HG03520 (cell line): ENCODE results near the gene PTTG1IP.

Experiments
- ATAC-seq: cut with Tn5 transposase; IDR thresholded peaks from one replicate; pipeline ENCODE4 v1.9.1; 2021; ENCODE audit warnings: mild to moderate bottlenecking, moderate library complexity; ENCODE audit not compliant: unreplicated experiment

The PTTG1IP gene

DNA sequence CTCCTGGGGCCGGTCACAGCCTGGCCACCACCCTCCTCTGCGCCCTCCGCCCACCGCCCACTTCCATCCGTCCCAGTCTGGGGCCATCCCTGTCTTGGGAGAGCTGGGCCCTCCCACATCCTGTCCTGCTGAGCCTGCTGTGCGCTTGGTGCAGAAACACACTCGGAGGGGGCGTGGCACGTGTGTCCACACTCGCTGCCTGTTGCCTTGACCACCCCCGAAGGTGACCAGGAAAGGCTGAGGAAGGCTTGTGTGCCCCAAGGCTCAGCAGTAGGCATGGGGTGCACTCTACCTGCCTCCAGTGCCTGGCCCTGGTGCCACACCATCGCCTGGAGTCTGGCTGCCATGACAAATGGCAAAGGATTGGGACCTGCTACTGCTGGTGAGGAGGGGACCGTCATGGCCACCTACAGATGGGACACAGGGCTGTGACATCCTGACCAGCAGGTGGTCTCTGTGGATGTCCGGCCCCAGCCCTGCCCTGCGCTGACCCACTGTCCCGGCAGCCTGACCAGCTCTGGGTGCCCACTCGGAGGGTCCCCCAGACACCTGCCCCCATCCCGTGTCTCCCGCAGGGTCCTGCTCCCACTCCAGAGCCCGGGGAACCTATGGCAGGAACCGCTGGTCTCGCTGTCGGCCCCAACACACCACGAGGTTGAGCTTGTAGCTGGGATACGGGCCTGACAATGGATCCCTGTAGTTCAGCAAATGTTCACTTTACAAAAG, 23.2 kb upstream of the PTTG1IP start:
- no peak for ATAC-seq

DNA sequence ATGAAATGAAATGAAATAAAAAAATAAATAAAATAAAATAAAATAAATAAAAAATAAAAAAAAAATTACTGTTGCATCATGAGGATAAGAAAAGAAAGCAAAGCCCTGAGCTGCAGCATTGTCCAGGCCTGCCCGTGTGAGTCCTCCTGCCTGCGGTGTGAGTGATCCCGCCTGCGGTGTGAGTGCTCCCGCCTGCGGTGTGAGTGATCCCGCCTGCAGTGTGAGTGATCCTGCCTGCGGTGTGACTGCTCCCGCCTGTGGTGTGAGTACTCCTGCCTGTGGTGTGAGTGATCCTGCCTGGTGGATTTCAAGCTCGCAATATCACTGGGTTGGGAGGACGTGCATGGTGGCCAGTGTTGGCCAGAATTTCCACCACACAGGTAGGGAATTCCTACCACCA, 22.4 kb upstream of the PTTG1IP start:
- no peak for ATAC-seq

DNA sequence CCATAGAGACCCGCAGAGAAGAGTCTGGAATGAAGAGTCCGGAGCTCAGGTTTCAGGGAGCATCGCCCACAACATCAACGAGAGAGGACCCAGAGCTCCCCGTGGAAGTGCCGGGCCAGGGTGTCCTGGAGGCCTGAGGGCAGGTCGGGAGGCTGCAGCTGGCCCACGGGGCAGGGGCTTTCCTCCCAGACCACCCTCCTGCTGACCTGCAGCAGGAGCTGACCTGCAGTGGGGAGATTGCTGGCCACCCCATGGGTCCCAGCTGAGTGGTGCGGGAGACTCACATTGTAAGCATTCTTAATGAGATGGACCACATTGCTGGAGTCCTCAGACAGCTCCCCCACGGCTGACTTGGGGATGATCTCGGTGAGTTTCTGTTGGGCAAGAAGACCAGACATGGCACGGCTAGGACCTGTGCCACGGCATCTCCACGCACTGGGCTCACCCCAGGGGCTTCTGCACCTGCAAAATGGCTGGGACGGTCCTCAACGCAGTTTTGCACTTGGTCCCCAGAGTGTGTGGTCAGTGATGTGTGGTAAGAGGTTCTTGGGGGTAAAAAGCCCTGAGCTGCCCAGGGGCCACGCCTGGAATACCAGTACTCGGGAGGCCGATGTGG, 21.3 kb upstream of the PTTG1IP start:
- ATAC-seq = no peak

DNA sequence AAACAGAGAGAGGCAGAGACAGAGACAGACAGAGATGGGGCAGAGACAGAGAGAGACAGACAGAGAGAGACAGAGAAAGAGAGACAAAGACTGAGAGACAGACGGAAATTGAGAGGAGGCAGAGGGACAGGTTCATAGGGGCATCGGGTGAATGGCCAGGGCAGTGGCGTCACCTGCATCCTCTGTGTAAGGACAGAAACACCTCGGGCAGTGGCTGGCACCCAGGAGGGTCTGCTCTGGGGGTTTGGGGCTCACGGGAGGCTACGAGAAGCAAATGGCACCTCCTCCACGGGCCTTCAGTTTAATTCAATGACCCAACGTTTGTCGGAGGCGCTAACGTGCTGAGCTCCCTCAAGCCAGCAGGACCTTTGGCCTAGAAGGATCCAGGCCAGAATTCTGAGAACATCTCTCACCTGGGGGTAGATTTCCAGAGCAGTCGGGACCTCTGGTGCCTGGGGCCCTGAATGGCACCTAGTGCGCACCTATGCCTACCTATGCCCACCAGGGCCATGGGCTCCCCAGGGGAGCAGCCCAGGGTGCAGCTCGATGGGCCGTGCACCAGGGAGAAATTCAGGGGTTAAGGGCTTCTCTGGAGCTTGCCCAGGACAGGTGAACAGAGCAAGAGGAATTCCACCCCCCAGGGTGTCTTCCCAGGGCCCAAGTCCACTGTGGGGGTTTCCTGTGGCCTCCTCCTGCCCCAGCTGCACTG, 20.6 kb upstream of the PTTG1IP start:
- ATAC-seq = no peak

DNA sequence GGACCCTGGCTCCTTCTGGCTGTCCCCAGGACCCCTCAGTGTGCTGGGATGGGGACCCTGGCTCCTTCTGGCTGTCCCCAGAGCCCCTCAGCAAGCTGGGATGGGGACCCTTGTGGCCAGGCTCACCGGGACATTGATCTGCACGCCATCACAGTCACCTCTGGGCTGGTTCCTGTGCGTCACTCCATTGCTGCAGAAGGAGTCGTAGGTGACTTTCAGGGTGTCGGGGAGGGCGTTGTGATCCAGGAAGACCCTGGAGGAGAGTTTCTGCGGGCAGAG, 19.7 kb upstream of the PTTG1IP start:
- ATAC-seq = no peak

DNA sequence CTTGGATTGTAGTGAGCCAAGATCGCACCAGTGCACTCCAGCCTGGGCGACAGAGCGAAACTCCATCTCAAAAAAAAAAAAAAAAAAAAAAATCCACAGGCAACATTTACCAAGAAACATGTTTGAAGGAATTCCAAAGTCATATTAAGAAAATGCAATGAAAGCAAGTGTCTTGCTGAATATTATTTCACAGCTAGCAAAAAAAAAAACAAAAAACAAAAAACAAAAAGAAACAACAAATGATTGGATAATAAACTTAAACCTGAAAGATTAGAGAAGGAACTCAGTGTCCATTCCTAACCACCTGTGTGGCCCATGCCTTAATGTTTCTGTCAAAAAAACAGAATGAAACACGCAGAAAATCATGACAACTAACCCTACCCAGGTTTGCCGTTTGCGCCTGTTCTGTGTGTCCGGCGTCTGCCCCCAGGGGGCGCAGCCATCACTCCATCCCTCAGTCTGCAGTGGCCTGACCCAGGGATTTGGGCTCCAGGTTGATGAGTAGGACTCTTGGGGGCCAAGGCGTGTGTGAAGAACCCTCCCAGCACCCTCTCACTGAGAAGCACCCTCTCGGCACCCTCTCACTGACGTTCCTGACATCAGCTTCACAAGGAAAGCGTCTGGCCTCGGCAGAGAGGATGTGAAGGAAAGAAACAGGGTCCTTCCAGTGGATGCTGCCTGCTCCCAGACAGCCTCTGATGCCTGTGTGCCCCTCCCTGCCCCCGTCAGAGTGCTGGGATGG, 19.2 kb upstream of the PTTG1IP start:
- ATAC-seq = no peak

DNA sequence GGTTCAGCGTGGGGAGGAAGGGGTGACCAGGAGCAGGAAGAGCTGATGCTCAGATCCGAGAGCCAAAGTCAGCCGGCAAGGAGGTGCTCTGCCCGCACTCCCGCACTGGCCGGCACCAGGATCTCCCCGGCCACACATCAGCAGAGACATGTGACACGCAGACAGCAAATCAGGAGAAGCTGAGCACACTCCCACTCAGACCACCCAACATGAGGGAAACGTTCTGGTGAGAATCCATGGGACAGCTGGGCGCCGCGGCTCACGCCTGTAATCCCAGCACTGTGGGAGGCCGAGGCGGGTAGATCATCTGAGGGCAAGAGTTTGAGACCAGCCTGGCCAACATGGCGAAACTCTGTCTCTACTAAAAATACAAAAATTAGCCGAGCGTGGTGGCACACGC, 18.6 kb upstream of the PTTG1IP start:
- ATAC-seq = no peak

DNA sequence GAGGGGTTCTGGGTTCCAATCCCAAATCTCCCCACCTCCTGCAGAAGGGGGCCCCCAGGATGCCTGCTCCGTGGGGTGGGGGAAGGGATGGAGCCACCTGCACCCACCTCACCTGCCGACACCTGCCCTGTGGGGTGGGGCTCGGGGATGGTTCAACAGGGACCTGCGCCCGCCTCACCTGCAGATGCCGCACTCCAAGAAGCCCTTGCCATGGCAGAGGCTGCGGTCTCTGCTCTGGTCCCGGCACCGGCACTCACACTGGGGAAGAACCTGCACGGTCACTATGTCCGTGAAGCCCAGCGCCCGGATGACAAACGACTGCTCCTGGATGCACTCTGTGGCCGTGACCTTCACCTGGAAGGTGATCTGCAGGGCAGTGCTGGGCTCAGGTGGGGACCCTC, 18.1 kb upstream of the PTTG1IP start:
- ATAC-seq = no peak

DNA sequence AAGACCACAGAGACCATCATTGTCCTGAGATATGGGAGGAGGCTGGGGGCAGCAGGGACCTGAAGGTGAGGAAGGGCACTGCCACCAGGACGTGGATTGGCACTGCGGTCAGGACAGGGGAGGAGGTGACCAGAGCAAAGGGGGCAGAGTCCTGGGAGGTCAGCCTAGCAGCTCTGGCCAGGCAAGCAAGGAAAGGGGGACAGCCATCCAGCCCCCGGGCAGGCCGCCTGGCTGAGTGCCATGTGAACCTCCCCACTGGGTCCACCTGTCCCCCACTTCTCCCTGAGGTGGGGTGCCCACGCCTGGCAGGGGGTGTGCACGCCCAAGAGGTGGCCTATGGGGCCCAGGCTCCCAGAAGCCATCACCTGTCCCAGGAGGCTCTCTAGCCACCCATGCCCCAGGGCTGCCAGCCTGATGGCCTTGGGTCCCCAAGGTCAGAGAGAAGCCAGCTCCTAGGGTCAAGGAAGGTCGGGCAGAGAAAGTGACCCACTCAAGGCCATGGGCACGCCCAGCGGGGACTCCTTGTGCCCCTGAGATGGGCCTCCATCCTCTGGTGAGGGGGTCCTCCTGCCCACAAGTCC, 17.6 kb upstream of the PTTG1IP start:
- ATAC-seq = no peak

DNA sequence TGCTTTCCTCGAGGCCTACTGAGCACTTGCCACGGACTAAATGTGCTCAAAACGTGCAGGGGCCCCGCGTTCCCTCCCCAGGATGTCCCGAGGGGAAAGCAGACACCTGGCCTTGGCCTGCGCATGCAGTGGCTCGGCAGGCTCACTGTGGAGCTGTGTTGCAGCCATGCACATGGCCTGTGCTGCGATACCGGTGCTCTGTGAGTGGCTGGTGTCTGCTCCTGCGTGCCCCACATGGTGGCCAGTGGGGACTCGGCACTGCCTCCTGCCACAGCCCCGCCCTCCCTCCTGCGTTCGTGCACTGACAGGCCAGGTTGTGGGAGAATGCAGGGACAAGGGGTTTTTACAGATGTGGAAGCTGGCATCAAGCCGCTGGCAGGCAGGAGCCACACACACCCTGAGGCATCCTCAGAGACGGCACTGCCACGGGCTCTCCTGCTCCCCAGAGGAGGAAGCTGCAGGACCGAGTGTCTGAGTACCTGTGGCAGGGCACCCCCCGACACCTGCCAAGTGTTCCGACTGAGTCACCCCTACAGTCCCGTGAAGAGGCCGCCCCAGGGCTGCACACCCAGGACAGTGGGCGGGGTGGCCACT, 16.9 kb upstream of the PTTG1IP start:
- ATAC-seq = no peak

DNA sequence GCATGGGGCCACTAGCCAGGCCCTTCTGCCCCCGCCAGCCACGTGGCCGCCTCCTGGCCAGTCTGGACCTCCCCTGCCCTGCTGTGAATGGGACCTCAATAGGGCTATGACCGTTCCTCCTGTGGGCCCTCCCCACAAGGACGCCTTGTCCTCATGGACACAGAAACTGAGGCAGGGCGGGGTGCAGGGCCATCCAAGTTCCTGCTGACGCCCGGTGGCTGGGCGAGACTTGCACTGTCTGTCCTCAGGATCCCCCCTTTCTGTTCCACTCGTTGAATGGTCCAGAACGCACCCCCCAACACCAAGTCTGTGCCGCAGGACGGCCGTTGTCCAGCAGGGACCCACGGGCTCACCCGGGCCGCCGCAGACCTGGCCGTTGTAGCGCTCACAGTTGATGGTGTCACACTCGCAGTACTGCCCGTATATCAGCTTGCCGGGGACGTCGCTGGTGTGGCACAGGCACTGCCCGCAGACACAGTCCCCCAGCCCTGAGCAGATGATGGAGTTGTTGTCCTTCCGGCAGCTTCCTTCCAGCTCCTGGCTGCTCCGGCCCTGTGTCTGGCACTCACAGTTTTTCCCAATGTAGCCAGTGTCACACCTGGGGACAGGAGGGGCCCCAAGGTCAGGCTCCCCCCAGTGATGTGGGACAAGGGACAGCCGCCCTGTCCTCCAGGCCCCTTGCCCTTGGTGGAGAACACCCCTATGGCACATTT, 16.3 kb upstream of the PTTG1IP start:
- no peak for ATAC-seq

DNA sequence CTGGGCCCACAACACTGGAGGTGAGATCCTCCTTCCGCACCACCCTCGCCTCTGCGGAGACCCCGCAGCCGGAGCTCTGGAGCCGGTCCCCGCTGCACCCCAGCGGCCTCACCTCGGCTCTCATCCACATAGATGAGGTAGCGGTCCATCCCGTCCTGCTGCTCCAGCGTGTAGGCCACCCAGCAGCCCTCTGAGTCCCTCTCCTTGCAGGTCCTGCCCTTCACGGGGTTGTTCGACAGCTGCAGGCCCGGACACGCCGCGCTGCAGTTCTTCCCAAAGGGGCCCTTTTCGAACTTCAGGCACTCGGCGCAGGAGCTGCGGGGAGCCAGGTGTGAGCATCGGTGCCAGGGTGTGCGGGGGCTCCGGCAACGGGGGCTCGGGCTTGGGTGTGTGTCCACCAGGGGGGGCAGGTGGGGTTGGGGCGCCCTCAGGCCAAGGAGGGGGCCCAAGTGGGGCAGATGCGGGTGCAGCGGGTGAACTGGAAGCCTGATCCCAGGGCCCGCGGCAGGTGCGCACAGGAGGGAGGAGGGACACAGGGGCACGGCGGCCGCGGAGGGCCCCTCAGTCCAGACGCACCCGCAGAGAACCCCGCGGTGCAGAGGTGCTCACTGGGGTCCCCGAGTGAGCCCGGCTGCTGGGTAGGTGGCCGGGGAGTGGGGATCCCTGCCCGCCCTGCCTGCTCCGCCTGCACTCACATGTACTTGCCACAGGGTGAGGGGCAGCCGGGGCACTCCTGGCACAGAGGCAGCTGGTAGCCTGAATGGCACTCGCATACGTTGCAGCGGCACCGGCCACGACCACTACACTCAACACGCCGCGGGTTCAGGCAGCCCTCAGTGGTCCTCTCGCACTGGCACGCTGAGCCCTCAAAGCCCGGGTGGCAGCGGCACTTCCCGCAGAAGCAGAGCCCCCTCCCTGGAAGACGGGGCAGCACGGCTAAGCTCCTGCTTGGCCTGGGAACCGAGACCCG, 15.4 kb upstream of the PTTG1IP start:
- no peak for ATAC-seq

DNA sequence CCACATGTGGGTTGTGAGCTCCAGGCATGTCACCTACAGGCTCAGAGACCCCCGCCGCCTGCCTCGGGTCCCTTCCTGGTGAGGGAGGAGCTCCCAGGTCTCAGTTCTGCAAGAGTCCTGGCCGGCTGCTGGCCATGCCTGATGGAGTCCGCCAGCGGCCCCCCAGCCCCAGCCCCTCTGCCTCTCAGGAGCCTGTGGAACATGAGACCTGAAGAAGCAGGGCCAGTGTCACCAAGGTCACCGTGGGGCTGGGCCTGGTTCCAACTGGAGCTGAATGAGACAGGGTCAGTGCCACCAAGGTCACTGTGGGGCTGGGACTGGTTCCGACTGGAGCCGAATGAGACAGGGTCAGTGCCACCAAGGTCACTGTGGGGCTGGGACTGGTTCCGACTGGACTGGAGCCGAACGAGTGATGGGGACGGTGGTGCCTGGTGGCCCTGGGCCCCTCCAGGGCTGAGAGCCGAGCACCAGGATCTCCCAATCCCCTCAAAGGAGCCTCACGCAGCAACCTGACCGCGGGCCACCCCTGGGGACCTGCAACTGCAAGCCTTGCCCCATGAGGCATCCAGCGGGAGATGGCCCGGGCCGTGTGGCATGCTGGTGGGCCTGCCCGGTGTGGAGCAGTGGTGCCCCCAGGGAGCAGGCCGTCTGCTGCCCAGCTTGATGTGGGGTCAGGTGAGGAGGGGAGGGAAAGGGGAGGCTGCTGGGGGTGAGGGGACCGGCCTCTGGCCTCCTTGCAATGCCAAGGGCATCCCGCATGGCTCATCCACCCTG, 14.5 kb upstream of the PTTG1IP start:
- no peak for ATAC-seq

DNA sequence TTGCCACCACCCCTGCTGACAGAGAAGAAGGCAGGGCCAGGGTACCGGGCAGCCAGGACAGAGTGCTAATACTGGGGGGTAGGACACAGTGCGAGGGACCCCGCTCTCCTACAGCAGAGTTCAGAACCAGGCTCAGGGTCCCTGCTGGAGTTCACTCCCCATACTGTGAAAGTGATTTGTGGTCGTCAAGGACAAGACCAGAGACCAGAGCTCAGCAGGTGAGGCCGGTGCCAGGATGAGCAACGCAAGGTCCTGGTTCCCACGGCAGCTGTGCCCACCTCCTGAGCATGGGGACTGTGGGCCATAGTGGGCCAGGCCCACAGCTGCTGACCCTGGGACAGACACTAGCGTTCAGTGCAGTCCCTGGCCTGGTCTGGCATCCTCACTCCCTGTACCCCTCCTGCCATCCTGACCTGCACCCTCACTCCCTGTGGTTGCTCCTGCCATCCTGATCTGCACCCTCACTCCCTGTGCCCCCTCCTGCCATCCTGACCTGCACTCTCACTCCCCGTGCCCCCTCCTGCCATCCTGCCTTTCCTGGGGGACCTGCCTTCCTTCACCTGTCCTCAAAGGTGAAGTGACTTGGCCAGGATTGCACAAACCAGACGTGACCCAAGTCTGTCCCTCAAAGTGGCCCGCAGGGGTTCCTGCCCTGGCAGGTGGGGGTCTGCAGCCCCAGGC, 13.8 kb upstream of the PTTG1IP start:
- no peak for ATAC-seq

DNA sequence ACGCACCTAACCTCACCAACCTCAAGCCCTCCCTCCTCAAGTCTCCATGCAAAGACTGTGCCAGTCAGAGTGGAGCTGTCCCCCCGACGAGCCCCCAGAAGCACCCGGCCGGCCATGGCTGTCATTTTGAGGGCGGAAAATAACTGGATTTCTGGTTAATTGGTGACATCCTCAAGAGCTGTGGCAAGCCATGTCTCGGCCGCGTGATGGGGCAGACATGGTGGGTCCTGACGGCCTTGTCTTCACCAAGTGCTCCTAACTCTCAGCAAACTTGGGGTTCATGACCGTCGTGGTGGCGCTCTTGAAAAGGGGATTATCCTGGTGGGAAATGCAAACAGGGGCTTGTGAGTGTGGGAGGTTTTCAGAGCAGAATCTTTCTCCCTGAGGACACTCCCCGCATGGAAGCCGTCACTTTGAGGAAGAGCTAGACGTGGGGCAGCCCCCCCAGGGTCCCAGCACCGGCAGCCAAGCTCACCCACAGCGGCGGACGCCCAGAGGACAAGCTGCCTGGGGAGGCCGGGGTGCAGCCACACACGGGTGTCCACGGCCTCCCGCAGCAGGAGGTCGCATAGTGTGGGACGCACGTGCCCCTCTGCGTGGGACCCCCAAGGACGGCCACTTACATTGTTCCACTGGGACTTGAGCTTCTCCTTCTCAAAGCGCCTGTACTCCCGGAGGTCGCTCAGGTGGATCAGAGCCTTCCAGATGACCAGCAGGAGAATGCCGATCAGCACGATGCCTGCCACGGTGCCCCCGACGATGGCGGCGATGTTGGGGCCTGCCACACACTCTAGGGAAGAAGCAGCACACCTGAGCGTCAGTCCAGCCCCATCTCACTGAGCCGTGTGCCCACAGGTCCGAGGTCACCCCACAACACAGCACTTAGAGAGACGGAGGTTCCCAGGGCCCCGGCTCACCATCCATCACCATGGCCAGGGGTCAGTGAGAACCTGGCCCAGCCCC, 12.9 kb upstream of the PTTG1IP start:
- ATAC-seq = no peak

DNA sequence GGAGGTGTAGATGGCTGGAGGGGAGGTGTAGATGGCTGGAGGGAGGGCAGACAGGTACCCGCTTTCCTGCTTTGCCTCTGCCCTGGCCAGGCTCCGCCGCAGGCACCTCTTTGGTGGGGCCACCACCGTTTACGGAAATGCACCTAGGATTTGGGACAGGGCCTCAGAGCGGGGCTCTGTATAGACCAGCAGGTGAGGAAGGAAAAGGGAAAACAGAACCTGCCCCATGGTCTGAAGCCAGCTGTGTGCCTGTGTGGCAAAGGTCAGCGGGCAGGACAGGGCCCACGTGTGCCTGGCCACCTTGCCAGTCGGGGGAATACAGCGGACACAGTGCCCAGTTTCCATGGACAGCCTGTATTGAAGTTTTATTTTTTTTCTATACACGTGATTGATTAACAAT, 12.1 kb upstream of the PTTG1IP start:
- ATAC-seq = no peak

DNA sequence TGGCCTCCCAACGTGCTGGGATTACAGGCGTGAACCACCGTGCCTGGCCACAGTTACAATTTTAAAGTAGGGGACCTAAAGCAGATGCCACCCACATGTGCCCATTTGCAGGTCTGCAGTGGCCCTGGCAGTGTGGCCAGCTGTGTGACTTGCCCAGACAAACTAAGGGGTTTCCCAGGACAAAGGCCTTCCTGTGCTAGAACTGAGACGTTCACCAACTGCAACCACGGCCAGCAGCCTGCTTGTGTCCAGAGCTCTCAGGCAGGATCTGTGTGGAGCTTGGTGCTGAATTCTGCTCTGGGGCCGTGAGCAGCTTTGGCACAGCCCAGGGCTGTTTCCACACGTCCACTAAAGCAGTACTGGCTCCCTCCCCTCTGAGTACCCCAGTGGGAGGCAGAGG, 10.6 kb upstream of the PTTG1IP start:
- ATAC-seq = no peak
